Breast epithelium (tissue), 3 donors: ENCODE data around the gene PRKG1.

ENCODE experiments used
- CTCF ChIP-seq, 3 donors: fragments of 450-650 bp; IDR thresholded peaks; one replicate each; pipeline ENCODE4 v1.5.1; 2016 to 2017; ENCODE audit warnings: antibody characterized with exemption in 3 of 3, mild to moderate bottlenecking in 3 of 3, moderate library complexity in 3 of 3
- POLR2A ChIP-seq: fragments of 450-650 bp; IDR thresholded peaks from one replicate; pipeline ENCODE4 v1.6.1; 2016; ENCODE audit warnings: antibody characterized with exemption, mild to moderate bottlenecking, moderate library complexity
- POLR2AphosphoS5 ChIP-seq, 3 donors: sonication (generic); formaldehyde crosslinking; IDR thresholded peaks; one replicate each; pipeline ENCODE4 v1.6.1; 2017; ENCODE audit warnings: antibody characterized with exemption in 3 of 3

- TF ChIP-seq CTCF (IDR thresholded peaks at IDR 0.05) (no peak), POLR2A (no peak), POLR2AphosphoS5 (IDR thresholded peaks at IDR 0.05) (no peak)
Measured at GRCh38 chr10:51643734-51644133, 569.4 kb downstream of the PRKG1 start.
